GM18499 (cell line): Measurements from ENCODE around the gene TMA16.

Source experiments
- ATAC-seq: cut with Tn5 transposase; IDR thresholded peaks from one replicate; pipeline ENCODE4 v1.9.1; 2021; ENCODE audit warnings: moderate number of reproducible peaks; ENCODE audit not compliant: insufficient read depth, unreplicated experiment

Gene TMA16

GRCh38 chr4:163556650-163557391, 62.3 kb downstream of the TMA16 start:
- ATAC-seq = no peak

- ATAC-seq = no peak
Observed at GRCh38 chr4:163558539-163559044, 64.1 kb downstream of the TMA16 start.

DNA sequence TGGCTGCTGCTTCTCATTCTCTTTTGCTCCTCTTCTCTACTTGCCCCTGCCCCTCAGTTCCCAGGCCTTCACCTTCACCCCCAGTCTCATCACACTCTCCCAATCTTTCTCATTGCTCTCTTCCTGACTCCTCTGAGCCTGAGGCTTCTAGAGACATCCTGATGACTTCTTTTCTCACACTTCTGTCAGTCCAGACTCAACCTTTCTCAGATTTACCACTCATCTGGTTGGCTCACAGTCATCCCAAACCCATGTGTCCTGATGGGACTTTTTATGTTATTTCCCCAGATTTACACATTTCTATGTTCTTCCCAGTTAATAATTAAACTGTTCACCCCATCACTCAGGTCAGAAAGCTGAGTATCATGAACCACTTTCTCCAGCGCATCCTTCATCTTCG, 68.0 kb downstream of the TMA16 start:
- no peak for ATAC-seq

- ATAC-seq = no peak
Observed at GRCh38 chr4:163563592-163563991, 69.1 kb downstream of the TMA16 start.

- ATAC-seq = no peak
Observed at GRCh38 chr4:163564221-163564720, 69.8 kb downstream of the TMA16 start.

- ATAC-seq = no peak
Observed at GRCh38 chr4:163565226-163566135, 71.0 kb downstream of the TMA16 start.

GRCh38 chr4:163566257-163566796, 71.8 kb downstream of the TMA16 start:
- ATAC-seq = no peak

DNA sequence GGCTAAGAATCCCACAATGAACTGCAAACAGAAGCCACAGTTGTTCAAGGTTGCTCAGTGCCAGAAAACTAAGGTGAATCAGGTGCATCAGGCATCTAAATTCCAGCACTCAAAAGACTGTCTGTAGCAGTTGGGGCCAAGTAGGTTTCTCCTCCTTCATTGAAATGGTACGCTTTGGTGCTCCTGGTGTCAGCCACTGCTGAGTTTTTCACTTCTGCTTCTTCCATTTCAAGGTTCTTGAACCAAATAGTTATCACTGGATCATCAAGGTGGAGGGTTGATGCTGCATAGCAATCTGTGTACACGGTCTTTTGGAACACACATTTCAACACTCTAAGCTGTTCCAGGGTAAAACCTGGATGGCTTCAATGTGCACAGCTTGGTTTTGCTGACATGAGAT, 74.4 kb downstream of the TMA16 start:
- ATAC-seq = peak; percentile 76
